H1 (cell line): ENCODE measurements around the gene ZRANB3. TPM values are rescaled to one million over a fixed set of nuclear protein-coding genes. Genes with fewer than 3 reads are reported as not detected.

Experiments used
- CTBP2 ChIP-seq: IDR thresholded peaks from 2 replicates; pipeline ENCODE4 v1.7.0; 2011; ENCODE audit warnings: borderline replicate concordance, mild to moderate bottlenecking, moderate library complexity, mixed read lengths, low read length; ENCODE audit not compliant: insufficient read depth, insufficient read length
- EP300 ChIP-seq, 2 experiments: IDR thresholded peaks; 1 replicate in 1 of 2; 2 replicates in 1 of 2; pipeline ENCODE4 v1.6.1; 2011 to 2012; ENCODE audit warnings: low read depth in 2 of 2, low read length in 2 of 2, mild to moderate bottlenecking in 2 of 2, borderline replicate concordance in 1 of 2, inconsistent platforms in 1 of 2, moderate library complexity in 1 of 2
- HDAC6 ChIP-seq: IDR thresholded peaks from one replicate; pipeline ENCODE4 v1.7.1; 2012; ENCODE audit warnings: low read depth, mild to moderate bottlenecking, inconsistent platforms, low read length, moderate library complexity
- JUN ChIP-seq: IDR thresholded peaks from 2 replicates; pipeline ENCODE4 v1.6.1; 2011; ENCODE audit warnings: low read depth, mild to moderate bottlenecking, improper control_type of control experiment, low read length
- JUND ChIP-seq: IDR thresholded peaks from 2 replicates; pipeline ENCODE4 v1.6.1; 2011; ENCODE audit warnings: mild to moderate bottlenecking, improper control_type of control experiment, low read length
- POU5F1 ChIP-seq: IDR thresholded peaks from 2 replicates; pipeline ENCODE4 v1.6.1; 2011; ENCODE audit warnings: low read depth, mild to moderate bottlenecking, low read length, moderate library complexity
- RNF2 ChIP-seq: fragments of 200-900, 300-1000 bp; sonication (generic); IDR thresholded peaks from 2 replicates; pipeline ENCODE4 v1.7.1; 2016; ENCODE audit warnings: borderline replicate concordance, low read depth, mild to moderate bottlenecking, antibody characterized with exemption, low read length; ENCODE audit not compliant: poor library complexity, severe bottlenecking; ENCODE audit errors: missing control alignments
- YY1 ChIP-seq: IDR thresholded peaks from 2 replicates; pipeline ENCODE4 v1.6.1; 2011; ENCODE audit warnings: low read depth, mild to moderate bottlenecking, low read length
- polyA plus RNA-seq, 7 experiments: library from polyadenylated mRNA; depleted of rRNA in 3 of 7; stranded (reverse) in 5 of 7; unstranded in 2 of 7; fragments of >200 nt in 5 of 7; fragments of 200-250 nt in 2 of 7; gene quantifications; 1 replicate in 5 of 7; 2 replicates in 1 of 7; 4 replicates in 1 of 7; pipeline versions ENCODE4 v1.2.1 to v1.2.3, GENCODE V29; 2011 to 2013; ENCODE audit warnings: missing spikeins in 2 of 7, mixed read lengths in 2 of 7
- total RNA-seq: library from RNA; stranded (reverse); fragmentation: NEBNext Ultra II Directional; extraction: Animal tissue kit (Norgen Biotek cat#: 25700); gene quantifications from 2 replicates; pipeline ENCODE4 v1.2.1, GENCODE V29; 2021

The ZRANB3 gene
- total and polyA plus RNA-seq, 2 of the 8 experiments (the other 6 are each of a cell fraction or from before 2014, with no cell fraction given) = 4.5 to 19.3 TPM

DNA sequence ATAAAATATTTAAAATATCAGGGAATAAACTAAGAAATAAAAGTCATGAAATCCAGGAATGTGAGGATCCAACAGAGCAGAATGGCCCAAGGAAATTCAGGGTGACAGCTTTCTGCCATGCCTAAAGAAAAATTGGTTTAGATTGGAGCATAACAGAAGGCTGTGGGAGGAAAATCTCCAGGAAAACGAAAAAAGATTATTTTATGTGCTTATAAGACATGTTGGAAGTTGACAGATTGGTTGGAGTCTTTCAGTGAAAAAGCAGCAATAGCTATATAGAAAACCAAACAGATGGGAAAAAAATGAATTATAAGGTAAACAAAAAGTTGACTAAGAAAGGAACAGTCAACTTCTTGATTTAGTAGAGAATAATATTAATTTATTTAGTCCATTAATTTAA is 203.9 kb downstream of the ZRANB3 start (continued):
- TF ChIP-seq CTBP2 = no peak
- no peak for TF ChIP-seq RNF2
- no peak for TF ChIP-seq HDAC6
- TF ChIP-seq POU5F1 = no peak
- no peak for TF ChIP-seq JUND
- no peak for TF ChIP-seq JUN
- no peak for TF ChIP-seq EP300 (IDR thresholded peaks at IDR 0.05; ENCODE audit: borderline replicate concordance in 1 of 2, low read depth in 2 of 2, low read length in 2 of 2)
- TF ChIP-seq YY1 = no peak
